HG02981 (cell line): Measurements from ENCODE around the gene PSMB9.
"Not testable (repeated sequence)": the region's sequence is repeated elsewhere in the genome, so short reads cannot be mapped to it uniquely, and the experiment has no call there.

ENCODE experiments used
- ATAC-seq: cut with Tn5 transposase; IDR thresholded peaks from one replicate; pipeline ENCODE4 v1.9.1; 2021; ENCODE audit warnings: mild to moderate bottlenecking, moderate library complexity; ENCODE audit not compliant: unreplicated experiment

PSMB9 gene

GRCh38 chr6:32853541-32854375, at the start of gene PSMB9, which contains the start of gene TAP1:
Gene PSMB9 (plus strand): TSS chr6:32854192. CDS start chr6:32854230, 38 bp downstream.
Gene TAP1 (minus strand): TSS chr6:32853704. CDS start chr6:32853636, 68 bp downstream.
- ATAC-seq, result peak; percentile 84

- not testable (repeated sequence) for ATAC-seq
Observed at GRCh38 chr6:32805404-32805803, 48.6 kb upstream of the PSMB9 start.

- no peak for ATAC-seq
Observed at GRCh38 chr6:32807020-32807580, 46.9 kb upstream of the PSMB9 start.

- ATAC-seq, result no peak
Observed at GRCh38 chr6:32809171-32809570, 44.8 kb upstream of the PSMB9 start.

GRCh38 chr6:32814145-32814544, 39.8 kb upstream of the PSMB9 start:
- ATAC-seq, result no peak

- no peak for ATAC-seq
Observed at GRCh38 chr6:32815115-32815514, 38.9 kb upstream of the PSMB9 start.

- peak; percentile 58 for ATAC-seq
Observed at GRCh38 chr6:32815996-32816395, 38.0 kb upstream of the PSMB9 start.

GRCh38 chr6:32816746-32817204, 37.2 kb upstream of the PSMB9 start, which contains the start of gene HLA-DOB:
Gene HLA-DOB (minus strand): TSS chr6:32817002. CDS start chr6:32816951, 51 bp downstream.
- ATAC-seq, result peak; percentile 43

GRCh38 chr6:32818867-32819266, 35.1 kb upstream of the PSMB9 start:
- ATAC-seq, result no peak

- ATAC-seq, result no peak
Observed at GRCh38 chr6:32819729-32820128, 34.3 kb upstream of the PSMB9 start.

- ATAC-seq, result no peak
Observed at GRCh38 chr6:32825966-32826365, 28.0 kb upstream of the PSMB9 start.

- no peak for ATAC-seq
Observed at GRCh38 chr6:32827025-32827424, 27.0 kb upstream of the PSMB9 start.

- no peak for ATAC-seq
Observed at GRCh38 chr6:32829495-32829894, 24.5 kb upstream of the PSMB9 start.

- no peak for ATAC-seq
Observed at GRCh38 chr6:32830017-32830416, 24.0 kb upstream of the PSMB9 start.

- no peak for ATAC-seq
Observed at GRCh38 chr6:32830936-32831335, 23.1 kb upstream of the PSMB9 start.

GRCh38 chr6:32832535-32832934, 21.5 kb upstream of the PSMB9 start:
- ATAC-seq, result no peak

GRCh38 chr6:32833664-32834063, 20.3 kb upstream of the PSMB9 start:
- no peak for ATAC-seq

GRCh38 chr6:32835167-32835893, 18.7 kb upstream of the PSMB9 start:
- no peak for ATAC-seq

GRCh38 chr6:32836873-32837272, 17.1 kb upstream of the PSMB9 start:
- no peak for ATAC-seq

- no peak for ATAC-seq
Observed at GRCh38 chr6:32837651-32838113, 16.3 kb upstream of the PSMB9 start.
